ENCODE results near the gene TESK2. TPM values are rescaled to one million over a fixed set of nuclear protein-coding genes. Genes with fewer than 3 reads are reported as not detected.

Gene TESK2
- total RNA-seq, 1 donor from 2014 or later, result 8.2 TPM

GRCh38 chr1:45351508-45351907 lies 139.5 kb downstream of the TESK2 start:
- no peak for DNase-seq
- intact Hi-C loops (cut with DNase I), result loop anchor here (10.0 kb wide), 1 partner anchor 143 kb away; the partner anchor contains the start of gene TESK2
- TF ChIP-seq CTCF (IDR thresholded peaks at IDR 0.05), result no peak

GRCh38 chr1:45348966-45349677 lies 141.8 kb downstream of the TESK2 start:
- ATAC-seq (peak; percentile 69 to 80), DNase-seq (no peak)
- no peak overlapping the region for H3K4me3 ChIP-seq
- H3K9me3 ChIP-seq, result no peaks in the 10 kb centered on the region
- peaks cover 18% of the 10 kb centered on the region for H3K4me1 ChIP-seq
- intact Hi-C loops (cut with DNase I), result no loop called here
- no peaks in the 10 kb centered on the region for H3K27me3 ChIP-seq (ENCODE audit: low read depth)
- H3K27ac ChIP-seq, result peak overlapping the region; percentile 63
- peaks cover 22% of the 10 kb centered on the region for H3K36me3 ChIP-seq
- no peak for TF ChIP-seq CTCF (IDR thresholded peaks at IDR 0.05)

More at GRCh38 chr1:45351508-45351907, 139.5 kb downstream of the TESK2 start:
- peaks cover 18% of the 10 kb centered on the region for H3K4me1 ChIP-seq
- H3K9me3 ChIP-seq, result no peaks in the 10 kb centered on the region
- no peaks in the 10 kb centered on the region for H3K36me3 ChIP-seq
- no peaks in the 10 kb centered on the region for H3K27me3 ChIP-seq (ENCODE audit: low read depth)
- no peak overlapping the region for H3K27ac ChIP-seq
- ATAC-seq, result no peak
- no peak overlapping the region for H3K4me3 ChIP-seq

GRCh38 chr1:45348609-45348965 lies 142.4 kb downstream of the TESK2 start:
- DNase-seq (no peak), ATAC-seq (peak; percentile 41 to 63)
- intact Hi-C loops (cut with DNase I), result no loop called here
- TF ChIP-seq CTCF (IDR thresholded peaks at IDR 0.05), result no peak
- H3K4me3 ChIP-seq, result no peak overlapping the region
- peaks cover 18% of the 10 kb centered on the region for H3K4me1 ChIP-seq
- H3K36me3 ChIP-seq, result peaks cover 27% of the 10 kb centered on the region
- no peaks in the 10 kb centered on the region for H3K9me3 ChIP-seq
- peak overlapping the region; percentile 63 for H3K27ac ChIP-seq
- no peaks in the 10 kb centered on the region for H3K27me3 ChIP-seq (ENCODE audit: low read depth)

GRCh38 chr1:45348020-45348419 lies 142.9 kb downstream of the TESK2 start:
- ATAC-seq (peak in 1 of 2 donors; percentile 20), DNase-seq (no peak)
- no peak for TF ChIP-seq CTCF (IDR thresholded peaks at IDR 0.05)

GRCh38 chr1:45346473-45346872 lies 144.5 kb downstream of the TESK2 start:
- H3K27me3 ChIP-seq (ENCODE audit: low read depth), result no peaks in the 10 kb centered on the region
- H3K4me1 ChIP-seq, result peaks cover 31% of the 10 kb centered on the region
- H3K36me3 ChIP-seq, result peaks cover 47% of the 10 kb centered on the region
- no peak for TF ChIP-seq CTCF (IDR thresholded peaks at IDR 0.05)
- intact Hi-C loops (cut with DNase I), result no loop called here
- no peak for ATAC-seq
- H3K9me3 ChIP-seq, result no peaks in the 10 kb centered on the region
- no peak for DNase-seq
- H3K27ac ChIP-seq, result no peak overlapping the region
- no peak overlapping the region for H3K4me3 ChIP-seq

More at GRCh38 chr1:45348020-45348419, 142.9 kb downstream of the TESK2 start:
- intact Hi-C loops (cut with DNase I), result no loop called here
- H3K36me3 ChIP-seq, result peaks cover 33% of the 10 kb centered on the region
- H3K4me3 ChIP-seq, result no peak overlapping the region
- no peaks in the 10 kb centered on the region for H3K27me3 ChIP-seq (ENCODE audit: low read depth)
- H3K27ac ChIP-seq, result peak overlapping the region; percentile 63
- H3K9me3 ChIP-seq, result no peaks in the 10 kb centered on the region
- H3K4me1 ChIP-seq, result peaks cover 18% of the 10 kb centered on the region
